K562 (cell line): Measurements from ENCODE around the gene OR7G3.

ENCODE experiments used
- CEBPB ChIP-seq: fragments of 450-650 bp; IDR thresholded peaks from 2 replicates; pipeline ENCODE4 v1.6.1; 2016; ENCODE audit warnings: missing genetic modification characterization, missing compliant biosample characterization
- SIN3A ChIP-seq, 2 experiments: fragments of 150-350 bp in 1 of 2; IDR thresholded peaks; 2 replicates each; pipeline ENCODE4 v1.6.1; 2011 to 2016; ENCODE audit warnings: borderline replicate concordance in 2 of 2, low read depth in 2 of 2, low read length in 2 of 2, mild to moderate bottlenecking in 2 of 2, moderate library complexity in 2 of 2; ENCODE audit not compliant: control insufficient read depth in 1 of 2

GRCh38 chr19:9130965-9131364, 4.2 kb upstream of the OR7G3 start:
- TF ChIP-seq CEBPB (tag) (no peak), SIN3A (IDR thresholded peaks at IDR 0.05; ENCODE audit: borderline replicate concordance in 2 of 2, control insufficient read depth in 1 of 2, low read depth in 2 of 2, low read length in 2 of 2) (no peak)
